Myometrial cell (primary cell): ENCODE data around the gene ELK1. TPM values are rescaled to one million over a fixed set of nuclear protein-coding genes. Genes with fewer than 3 reads are reported as not detected.

Experiments
- total RNA-seq: library from RNA; depleted of rRNA; stranded (reverse); fragments of >200 nt; gene quantifications from 2 replicates; pipeline ENCODE4 v1.2.3, GENCODE V29; 2015

Gene ELK1
- 37.0 and 38.1 TPM in 2 replicates for total RNA-seq

GRCh38 chrX:47650164-47651042 lies at the start of gene ELK1:
ELK1 (minus strand) TSS chrX:47650563; CDS start chrX:47641441, 9,122 bp downstream.

GRCh38 chrX:47658684-47659420 lies 8.5 kb upstream of the ELK1 start, which contains the start of gene UXT:
UXT (minus strand) TSS chrX:47659180; CDS start chrX:47658927, 253 bp downstream.

GRCh38 chrX:47629419-47630200 lies 20.8 kb downstream of the ELK1 start, which contains the start of gene CFP:
CFP (minus strand) TSS chrX:47629930; CDS start chrX:47629844, 86 bp downstream.

GRCh38 chrX:47619486-47620302 lies 30.7 kb downstream of the ELK1 start, which contains the start of gene SYN1:
SYN1 (minus strand) TSS chrX:47619857; CDS start chrX:47619728, 129 bp downstream.

Other genes starting within 250 kb of the ELK1 start
- 2.9 and 5.1 TPM in 2 replicates for gene ZNF41, start 167.3 kb downstream of the ELK1 start, total RNA-seq
- gene ARAF, start 89.4 kb downstream of the ELK1 start, total RNA-seq: 34.4 and 38.6 TPM in 2 replicates
- 1,804 and 2,007 TPM in 2 replicates for gene TIMP1, start 68.1 kb downstream of the ELK1 start, total RNA-seq
- 0.18 and 0.29 TPM in 2 replicates for gene SYN1, start 30.7 kb downstream of the ELK1 start, total RNA-seq
- 0.53 TPM in 1 of 2 replicates, not detected in the other for gene CFP, start 20.6 kb downstream of the ELK1 start, total RNA-seq
- 117 and 127 TPM in 2 replicates for gene UXT, start 8.6 kb upstream of the ELK1 start, total RNA-seq
- 1.2 and 2.5 TPM in 2 replicates for gene ZNF81, start 186.3 kb upstream of the ELK1 start, total RNA-seq